Neural cell (in vitro differentiated cells): ENCODE measurements around the gene DACT2.

Experiments
- POLR2AphosphoS5 ChIP-seq: IDR thresholded peaks from 2 replicates; pipeline ENCODE4 v1.6.1; 2012
- TF ChIP-seq, protein P1 (sequence below): fragments of 450-650 bp; IDR thresholded peaks from 2 replicates; pipeline ENCODE4 v1.5.1; 2014; ENCODE audit warnings: antibody characterized with exemption, mild to moderate bottlenecking, moderate library complexity; ENCODE audit not compliant: poor library complexity, severe bottlenecking
- TF ChIP-seq, protein P2 (sequence below): IDR thresholded peaks from 2 replicates; pipeline ENCODE4 v1.6.1; 2012; ENCODE audit warnings: borderline replicate concordance

DNA sequence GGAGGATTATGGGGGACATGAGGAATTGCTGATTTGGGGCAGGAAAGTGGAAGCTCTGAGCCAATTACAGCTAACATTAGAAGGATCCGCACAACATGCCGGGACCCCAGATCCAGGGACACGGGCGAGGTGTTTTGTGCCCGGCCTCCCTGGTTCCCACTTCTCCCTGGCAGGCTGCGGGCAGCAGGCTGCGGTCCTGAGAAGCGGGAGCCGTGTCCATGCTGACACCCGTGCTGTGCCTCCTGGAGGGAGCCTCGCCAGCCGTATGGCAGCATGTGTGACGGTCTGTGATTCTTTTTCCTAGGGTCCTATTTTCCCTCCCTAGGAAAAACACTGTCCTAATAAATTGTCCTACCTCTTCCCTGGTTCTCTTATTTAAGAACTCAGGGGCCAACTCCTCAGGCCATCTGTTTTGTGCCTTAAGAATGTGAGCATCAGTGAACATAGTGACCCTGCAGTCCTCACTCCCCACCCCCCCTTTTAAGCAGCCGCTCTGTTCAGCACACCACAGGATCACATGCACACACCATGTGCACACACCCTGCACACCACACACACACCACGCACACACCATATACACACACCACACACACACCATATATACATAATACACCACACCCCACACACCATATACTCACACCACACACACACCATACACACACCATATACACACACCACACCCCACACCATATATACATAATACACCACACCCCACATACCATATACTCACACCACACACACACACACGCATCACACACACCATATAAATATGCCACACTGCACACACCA, 49.9 kb downstream of the DACT2 start:
- TF ChIP-seq, protein P1, sequence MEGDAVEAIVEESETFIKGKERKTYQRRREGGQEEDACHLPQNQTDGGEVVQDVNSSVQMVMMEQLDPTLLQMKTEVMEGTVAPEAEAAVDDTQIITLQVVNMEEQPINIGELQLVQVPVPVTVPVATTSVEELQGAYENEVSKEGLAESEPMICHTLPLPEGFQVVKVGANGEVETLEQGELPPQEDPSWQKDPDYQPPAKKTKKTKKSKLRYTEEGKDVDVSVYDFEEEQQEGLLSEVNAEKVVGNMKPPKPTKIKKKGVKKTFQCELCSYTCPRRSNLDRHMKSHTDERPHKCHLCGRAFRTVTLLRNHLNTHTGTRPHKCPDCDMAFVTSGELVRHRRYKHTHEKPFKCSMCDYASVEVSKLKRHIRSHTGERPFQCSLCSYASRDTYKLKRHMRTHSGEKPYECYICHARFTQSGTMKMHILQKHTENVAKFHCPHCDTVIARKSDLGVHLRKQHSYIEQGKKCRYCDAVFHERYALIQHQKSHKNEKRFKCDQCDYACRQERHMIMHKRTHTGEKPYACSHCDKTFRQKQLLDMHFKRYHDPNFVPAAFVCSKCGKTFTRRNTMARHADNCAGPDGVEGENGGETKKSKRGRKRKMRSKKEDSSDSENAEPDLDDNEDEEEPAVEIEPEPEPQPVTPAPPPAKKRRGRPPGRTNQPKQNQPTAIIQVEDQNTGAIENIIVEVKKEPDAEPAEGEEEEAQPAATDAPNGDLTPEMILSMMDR, result no peak
- TF ChIP-seq, protein P2, sequence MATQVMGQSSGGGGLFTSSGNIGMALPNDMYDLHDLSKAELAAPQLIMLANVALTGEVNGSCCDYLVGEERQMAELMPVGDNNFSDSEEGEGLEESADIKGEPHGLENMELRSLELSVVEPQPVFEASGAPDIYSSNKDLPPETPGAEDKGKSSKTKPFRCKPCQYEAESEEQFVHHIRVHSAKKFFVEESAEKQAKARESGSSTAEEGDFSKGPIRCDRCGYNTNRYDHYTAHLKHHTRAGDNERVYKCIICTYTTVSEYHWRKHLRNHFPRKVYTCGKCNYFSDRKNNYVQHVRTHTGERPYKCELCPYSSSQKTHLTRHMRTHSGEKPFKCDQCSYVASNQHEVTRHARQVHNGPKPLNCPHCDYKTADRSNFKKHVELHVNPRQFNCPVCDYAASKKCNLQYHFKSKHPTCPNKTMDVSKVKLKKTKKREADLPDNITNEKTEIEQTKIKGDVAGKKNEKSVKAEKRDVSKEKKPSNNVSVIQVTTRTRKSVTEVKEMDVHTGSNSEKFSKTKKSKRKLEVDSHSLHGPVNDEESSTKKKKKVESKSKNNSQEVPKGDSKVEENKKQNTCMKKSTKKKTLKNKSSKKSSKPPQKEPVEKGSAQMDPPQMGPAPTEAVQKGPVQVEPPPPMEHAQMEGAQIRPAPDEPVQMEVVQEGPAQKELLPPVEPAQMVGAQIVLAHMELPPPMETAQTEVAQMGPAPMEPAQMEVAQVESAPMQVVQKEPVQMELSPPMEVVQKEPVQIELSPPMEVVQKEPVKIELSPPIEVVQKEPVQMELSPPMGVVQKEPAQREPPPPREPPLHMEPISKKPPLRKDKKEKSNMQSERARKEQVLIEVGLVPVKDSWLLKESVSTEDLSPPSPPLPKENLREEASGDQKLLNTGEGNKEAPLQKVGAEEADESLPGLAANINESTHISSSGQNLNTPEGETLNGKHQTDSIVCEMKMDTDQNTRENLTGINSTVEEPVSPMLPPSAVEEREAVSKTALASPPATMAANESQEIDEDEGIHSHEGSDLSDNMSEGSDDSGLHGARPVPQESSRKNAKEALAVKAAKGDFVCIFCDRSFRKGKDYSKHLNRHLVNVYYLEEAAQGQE, result no peak
- TF ChIP-seq POLR2AphosphoS5, result no peak
